ENCODE results near the gene C20orf202.
"Not testable (repeated sequence)": the region's sequence is repeated elsewhere in the genome, so short reads cannot be mapped to it uniquely, and the experiment has no call there.

C20orf202 gene

GRCh38 chr20:1215386-1216170 is 12.3 kb downstream of the C20orf202 start:
- no peak overlapping the region for H3K4me2 ChIP-seq (ENCODE audit: low read depth, low read length, poor library complexity, severe bottlenecking)
- no peak overlapping the region for H2AFZ ChIP-seq (ENCODE audit: low read depth, low read length, severe bottlenecking)
- no peaks in the 10 kb centered on the region for H3F3A ChIP-seq (ENCODE audit: insufficient read depth)
- H3K4me3 ChIP-seq (ENCODE audit: insufficient read depth, low read length, poor library complexity, severe bottlenecking) = no peak overlapping the region
- TF ChIP-seq CTCF (IDR thresholded peaks at IDR 0.05; ENCODE audit: insufficient read depth, low read length, poor library complexity, severe bottlenecking) (no peak), EZH2phosphoT487 (conservative IDR thresholded peaks at IDR 0.05; ENCODE audit: low read length) (no peak)
- H3K27ac ChIP-seq (ENCODE audit: low read depth, low read length) = no peak overlapping the region
- no peaks in the 10 kb centered on the region for H3K9me3 ChIP-seq (ENCODE audit: insufficient read depth, low read length)
- H3K9ac ChIP-seq (ENCODE audit: low read length) = no peak overlapping the region
- no peaks in the 10 kb centered on the region for H4K20me1 ChIP-seq (ENCODE audit: low read depth, low read length)
- H3K79me2 ChIP-seq (ENCODE audit: insufficient read depth, low read length) = no peaks in the 10 kb centered on the region
- H3K27me3 ChIP-seq (ENCODE audit: low read length) = no peaks in the 10 kb centered on the region
- H3K9me2 ChIP-seq (replicated peaks; ENCODE audit: insufficient read depth, low read length) = no peaks in the 10 kb centered on the region
- no peaks in the 10 kb centered on the region for H3K36me3 ChIP-seq (ENCODE audit: low read length)

- not testable (repeated sequence) for H2AFZ ChIP-seq (ENCODE audit: low read depth, low read length, severe bottlenecking); H3K27ac ChIP-seq (ENCODE audit: low read depth, low read length); H3K79me2 ChIP-seq (ENCODE audit: insufficient read depth, low read length); H3F3A ChIP-seq (ENCODE audit: insufficient read depth); H3K27me3 ChIP-seq (ENCODE audit: low read length); H3K9me2 ChIP-seq (replicated peaks; ENCODE audit: insufficient read depth, low read length); H3K36me3 ChIP-seq (ENCODE audit: low read length); H3K4me2 ChIP-seq (ENCODE audit: low read depth, low read length, poor library complexity, severe bottlenecking); H3K9me3 ChIP-seq (ENCODE audit: insufficient read depth, low read length); H3K4me3 ChIP-seq (ENCODE audit: insufficient read depth, low read length, poor library complexity, severe bottlenecking); H4K20me1 ChIP-seq (ENCODE audit: low read depth, low read length); H3K9ac ChIP-seq (ENCODE audit: low read length)
Observed at GRCh38 chr20:1216527-1217427, 13.5 kb downstream of the C20orf202 start.

GRCh38 chr20:1222750-1223149 is 19.5 kb downstream of the C20orf202 start:
- not testable (repeated sequence) for H3K27ac ChIP-seq (ENCODE audit: low read depth, low read length); H3K79me2 ChIP-seq (ENCODE audit: insufficient read depth, low read length); H3K9me3 ChIP-seq (ENCODE audit: insufficient read depth, low read length); H3K9me2 ChIP-seq (replicated peaks; ENCODE audit: insufficient read depth, low read length); H2AFZ ChIP-seq (ENCODE audit: low read depth, low read length, severe bottlenecking); H3K27me3 ChIP-seq (ENCODE audit: low read length); H3K4me3 ChIP-seq (ENCODE audit: insufficient read depth, low read length, poor library complexity, severe bottlenecking); H4K20me1 ChIP-seq (ENCODE audit: low read depth, low read length); H3K4me2 ChIP-seq (ENCODE audit: low read depth, low read length, poor library complexity, severe bottlenecking); H3F3A ChIP-seq (ENCODE audit: insufficient read depth); H3K36me3 ChIP-seq (ENCODE audit: low read length); H3K9ac ChIP-seq (ENCODE audit: low read length)

GRCh38 chr20:1224205-1224890 is 21.1 kb downstream of the C20orf202 start:
- H3K27me3 ChIP-seq (ENCODE audit: low read length) = no peaks in the 10 kb centered on the region

More at GRCh38 chr20:1224205-1224890, 21.1 kb downstream of the C20orf202 start:
- Histone ChIP-seq H2AFZ (ENCODE audit: low read depth, low read length, severe bottlenecking) (no peak overlapping the region), H3K4me2 (ENCODE audit: low read depth, low read length, poor library complexity, severe bottlenecking) (no peak overlapping the region), H4K20me1 (ENCODE audit: low read depth, low read length) (no peaks in the 10 kb centered on the region), H3K79me2 (ENCODE audit: insufficient read depth, low read length) (no peaks in the 10 kb centered on the region), H3K9ac (ENCODE audit: low read length) (no peak overlapping the region), H3F3A (ENCODE audit: insufficient read depth) (no peaks in the 10 kb centered on the region), H3K9me3 (ENCODE audit: insufficient read depth, low read length) (no peaks in the 10 kb centered on the region), H3K36me3 (ENCODE audit: low read length) (no peaks in the 10 kb centered on the region), H3K9me2 (replicated peaks; ENCODE audit: insufficient read depth, low read length) (no peaks in the 10 kb centered on the region), H3K27ac (ENCODE audit: low read depth, low read length) (no peak overlapping the region), H3K4me3 (ENCODE audit: insufficient read depth, low read length, poor library complexity, severe bottlenecking) (no peak overlapping the region)
- no peak for TF ChIP-seq EZH2phosphoT487 (conservative IDR thresholded peaks at IDR 0.05; ENCODE audit: low read length)
- no peak for TF ChIP-seq CTCF (IDR thresholded peaks at IDR 0.05; ENCODE audit: insufficient read depth, low read length, poor library complexity, severe bottlenecking)
